Activated naive CD4-positive, alpha-beta T cell treated with anti-CD3 and anti-CD28 coated beads for 36 hours (primary cell): ENCODE data around the gene SLC6A6. TPM values are rescaled to one million over a fixed set of nuclear protein-coding genes. Genes with fewer than 3 reads are reported as not detected.

ENCODE experiments used
- CTCF ChIA-PET: fragments of 350-600 bp; sonication (Branson Sonifier 250); formaldehyde crosslinking; loops from one replicate; lab custom pipeline; 2021; ENCODE audit warnings: antibody characterized with exemption; lab: Charles Lee
- DNase-seq: peaks from one replicate; pipeline ENCODE4 v3.0.0-alpha.2; 2020
- H3K27ac Mint-ChIP-seq: one replicate; pipeline ENCODE4 v1.8.0; 2021; ENCODE audit warnings: mild to moderate bottlenecking, mixed read lengths
- H3K27me3 Mint-ChIP-seq: one replicate; pipeline ENCODE4 v1.8.0; 2021; ENCODE audit warnings: low read depth, mixed read lengths
- H3K36me3 Mint-ChIP-seq: one replicate; pipeline ENCODE4 v1.8.0; 2021; ENCODE audit warnings: low read depth, mixed read lengths
- H3K4me1 Mint-ChIP-seq: one replicate; pipeline ENCODE4 v1.8.0; 2021; ENCODE audit warnings: low read depth, mixed read lengths
- H3K4me3 Mint-ChIP-seq: one replicate; pipeline ENCODE4 v1.8.0; 2021; ENCODE audit warnings: mild to moderate bottlenecking, moderate library complexity, mixed read lengths
- H3K9me3 Mint-ChIP-seq: one replicate; pipeline ENCODE4 v1.8.0; 2021; ENCODE audit warnings: mixed read lengths
- intact Hi-C: fragments of 100-400 bp; cut with micrococcal nuclease; formaldehyde crosslinking; loops from one replicate; pipeline ENCODE4 v1.15.1; 2023
- total RNA-seq, 2 experiments: library from RNA; stranded (reverse); gene quantifications; one replicate each; pipeline ENCODE4 v1.2.3, GENCODE V29; 2021

The SLC6A6 gene
- 10 to 100 TPM; 32.2 to 36.9 TPM for total RNA-seq

- peak; percentile 91 for DNase-seq
- CTCF ChIA-PET = interaction anchor here (1.0 to 3.8 kb wide), 8 partner anchors 22 to 199 kb away, joined by 3 to 34 read pairs (median 7); no protein-coding TSS in a partner anchor
- H3K27me3 Mint-ChIP-seq = no peaks in the 10 kb centered on the region
- H3K36me3 Mint-ChIP-seq = peaks cover 4% of the 10 kb centered on the region
- peak within 1 kb of the TSS; percentile 91 for H3K27ac Mint-ChIP-seq
- intact Hi-C loops = loop anchor here (1.0 to 5.0 kb wide), 9 partner anchors 30 to 922 kb away; partner anchors contain the start of genes CCDC174, CHCHD4, HDAC11 and LSM3
- H3K4me3 Mint-ChIP-seq = peak within 1 kb of the TSS; percentile 96
- H3K9me3 Mint-ChIP-seq = no peaks in the 10 kb centered on the region
- peaks cover 32% of the 10 kb centered on the region for H3K4me1 Mint-ChIP-seq
Measured at GRCh38 chr3:14402304-14402811, at the start of gene SLC6A6. SLC6A6 (plus strand) TSS chr3:14402606; CDS start chr3:14443635, 41,029 bp downstream.

GRCh38 chr3:14353502-14353901 is 48.9 kb upstream of the SLC6A6 start:
- intact Hi-C loops = no loop called here

GRCh38 chr3:14357463-14357862 is 44.9 kb upstream of the SLC6A6 start:
- CTCF ChIA-PET = interaction anchor here (0.5 kb wide), 1 partner anchor 859 kb away, joined by 3 read pairs; no protein-coding TSS in a partner anchor
- no peaks in the 10 kb centered on the region for H3K36me3 Mint-ChIP-seq

More at GRCh38 chr3:14353502-14353901, 48.9 kb upstream of the SLC6A6 start:
- Mint-ChIP-seq H3K36me3 (no peaks in the 10 kb centered on the region), H3K4me1 (no peaks in the 10 kb centered on the region), H3K27ac (no peak overlapping the region), H3K27me3 (no peaks in the 10 kb centered on the region), H3K9me3 (no peaks in the 10 kb centered on the region), H3K4me3 (no peak overlapping the region)
- DNase-seq = no peak
- CTCF ChIA-PET = no interaction called here

GRCh38 chr3:14358426-14359211 is 43.8 kb upstream of the SLC6A6 start:
- intact Hi-C loops = no loop called here
- H3K4me1 Mint-ChIP-seq = no peaks in the 10 kb centered on the region
- H3K27me3 Mint-ChIP-seq = no peaks in the 10 kb centered on the region
- H3K36me3 Mint-ChIP-seq = no peaks in the 10 kb centered on the region
- H3K9me3 Mint-ChIP-seq = no peaks in the 10 kb centered on the region
- CTCF ChIA-PET = interaction anchor here (0.6 kb wide), 1 partner anchor 110 kb away, joined by 3 read pairs; no protein-coding TSS in a partner anchor
- no peak overlapping the region for H3K27ac Mint-ChIP-seq
- DNase-seq = no peak
- no peak overlapping the region for H3K4me3 Mint-ChIP-seq

More at GRCh38 chr3:14357463-14357862, 44.9 kb upstream of the SLC6A6 start:
- H3K27me3 Mint-ChIP-seq = no peaks in the 10 kb centered on the region
- intact Hi-C loops = no loop called here
- H3K4me1 Mint-ChIP-seq = no peaks in the 10 kb centered on the region
- DNase-seq = no peak
- no peak overlapping the region for H3K4me3 Mint-ChIP-seq
- no peaks in the 10 kb centered on the region for H3K9me3 Mint-ChIP-seq
- H3K27ac Mint-ChIP-seq = no peak overlapping the region

- no peak overlapping the region for H3K27ac Mint-ChIP-seq
- CTCF ChIA-PET = no interaction called here
- no peaks in the 10 kb centered on the region for H3K27me3 Mint-ChIP-seq
- intact Hi-C loops = no loop called here
- H3K36me3 Mint-ChIP-seq = no peaks in the 10 kb centered on the region
- H3K4me3 Mint-ChIP-seq = no peak overlapping the region
- no peaks in the 10 kb centered on the region for H3K4me1 Mint-ChIP-seq
- no peaks in the 10 kb centered on the region for H3K9me3 Mint-ChIP-seq
- no peak for DNase-seq
Measured at GRCh38 chr3:14359348-14359747, 43.1 kb upstream of the SLC6A6 start.

- DNase-seq = no peak
- H3K36me3 Mint-ChIP-seq = no peaks in the 10 kb centered on the region
- no peaks in the 10 kb centered on the region for H3K9me3 Mint-ChIP-seq
- H3K27me3 Mint-ChIP-seq = no peaks in the 10 kb centered on the region
- CTCF ChIA-PET = no interaction called here
- intact Hi-C loops = no loop called here
- H3K4me1 Mint-ChIP-seq = no peaks in the 10 kb centered on the region
- H3K27ac Mint-ChIP-seq = no peak overlapping the region
- no peak overlapping the region for H3K4me3 Mint-ChIP-seq
Measured at GRCh38 chr3:14360123-14360881, 42.1 kb upstream of the SLC6A6 start.

GRCh38 chr3:14361068-14361677 is 41.2 kb upstream of the SLC6A6 start:
- no peak for DNase-seq
- H3K9me3 Mint-ChIP-seq = no peaks in the 10 kb centered on the region
- intact Hi-C loops = no loop called here
- no peaks in the 10 kb centered on the region for H3K4me1 Mint-ChIP-seq
- no peak overlapping the region for H3K4me3 Mint-ChIP-seq
- no peaks in the 10 kb centered on the region for H3K36me3 Mint-ChIP-seq
- H3K27me3 Mint-ChIP-seq = no peaks in the 10 kb centered on the region
- no peak overlapping the region for H3K27ac Mint-ChIP-seq
- CTCF ChIA-PET = no interaction called here

- intact Hi-C loops = no loop called here
- no peaks in the 10 kb centered on the region for H3K9me3 Mint-ChIP-seq
- H3K4me1 Mint-ChIP-seq = no peaks in the 10 kb centered on the region
- H3K4me3 Mint-ChIP-seq = no peak overlapping the region
- H3K27ac Mint-ChIP-seq = no peak overlapping the region
- no peaks in the 10 kb centered on the region for H3K36me3 Mint-ChIP-seq
- no peak for DNase-seq
- CTCF ChIA-PET = no interaction called here
- H3K27me3 Mint-ChIP-seq = no peaks in the 10 kb centered on the region
Measured at GRCh38 chr3:14362890-14363289, 39.5 kb upstream of the SLC6A6 start.

GRCh38 chr3:14363379-14363778 is 39.0 kb upstream of the SLC6A6 start:
- DNase-seq = no peak
- CTCF ChIA-PET = no interaction called here
- Mint-ChIP-seq H3K27ac (no peak overlapping the region), H3K9me3 (no peaks in the 10 kb centered on the region), H3K36me3 (no peaks in the 10 kb centered on the region), H3K27me3 (no peaks in the 10 kb centered on the region), H3K4me3 (no peak overlapping the region), H3K4me1 (no peaks in the 10 kb centered on the region)
- intact Hi-C loops = no loop called here

GRCh38 chr3:14363991-14364390 is 38.4 kb upstream of the SLC6A6 start:
- CTCF ChIA-PET = no interaction called here
- H3K27me3 Mint-ChIP-seq = no peaks in the 10 kb centered on the region
- DNase-seq = no peak
- intact Hi-C loops = no loop called here
- no peak overlapping the region for H3K27ac Mint-ChIP-seq
- no peaks in the 10 kb centered on the region for H3K36me3 Mint-ChIP-seq
- no peaks in the 10 kb centered on the region for H3K9me3 Mint-ChIP-seq
- H3K4me3 Mint-ChIP-seq = no peak overlapping the region
- no peaks in the 10 kb centered on the region for H3K4me1 Mint-ChIP-seq

- Mint-ChIP-seq H3K27ac (no peak overlapping the region), H3K27me3 (no peaks in the 10 kb centered on the region), H3K4me1 (no peaks in the 10 kb centered on the region), H3K4me3 (no peak overlapping the region), H3K9me3 (no peaks in the 10 kb centered on the region), H3K36me3 (no peaks in the 10 kb centered on the region)
- intact Hi-C loops = no loop called here
- no peak for DNase-seq
- CTCF ChIA-PET = interaction anchor here (0.9 kb wide), 1 partner anchor 12 kb away, joined by 3 read pairs; no protein-coding TSS in a partner anchor
Measured at GRCh38 chr3:14364580-14365292, 37.7 kb upstream of the SLC6A6 start.
